Ovary (tissue), 9 donors: Measurements from ENCODE around the gene GPR107. TPM values are rescaled to one million over a fixed set of nuclear protein-coding genes. Genes with fewer than 3 reads are reported as not detected.

Source experiments
- DNase-seq, 5 donors: peaks; one replicate each; pipeline ENCODE4 v3.0.0-alpha.2; 2019 to 2020
- H3K27ac ChIP-seq, 2 donors: fragments of 200-600 bp; one replicate each; pipeline versions ENCODE4 v1.5.1 to v1.8.0; 2019 to 2022
- H3K27me3 ChIP-seq: fragments of 200-600 bp; one replicate; pipeline ENCODE4 v1.8.0; 2022
- H3K36me3 ChIP-seq: fragments of 200-600 bp; sonication (generic); one replicate; pipeline ENCODE4 v1.5.1; 2019
- H3K4me1 ChIP-seq: one replicate; pipeline ENCODE4 v1.8.1; 2013; ENCODE audit warnings: mild to moderate bottlenecking, moderate library complexity; ENCODE audit not compliant: insufficient read depth
- H3K4me3 ChIP-seq: fragments of 200-600 bp; sonication (generic); one replicate; pipeline ENCODE4 v1.5.1; 2017
- H3K9me3 ChIP-seq, 2 donors: fragments of 200-600 bp in 1 of 2; sonication (generic) in 1 of 2; one replicate each; pipeline versions ENCODE4 v1.5.1 to v1.8.1; 2013 to 2019; ENCODE audit warnings: mild to moderate bottlenecking in 1 of 2, moderate library complexity in 1 of 2
- CTCF ChIP-seq, 3 donors: fragments of 450-650 bp in 2 of 3; fragments of 200-600 bp in 1 of 3; IDR thresholded peaks; one replicate each; pipeline versions ENCODE4 v1.5.1 to v1.8.0; 2016 to 2022; ENCODE audit warnings: antibody characterized with exemption in 3 of 3, mild to moderate bottlenecking in 1 of 3
- EP300 ChIP-seq: sonication (generic); formaldehyde crosslinking; IDR thresholded peaks from one replicate; pipeline ENCODE4 v1.6.1; 2017; ENCODE audit warnings: antibody characterized with exemption
- POLR2A ChIP-seq: fragments of 450-650 bp; IDR thresholded peaks from one replicate; pipeline ENCODE4 v1.6.1; 2017; ENCODE audit warnings: antibody characterized with exemption, mild to moderate bottlenecking, moderate library complexity
- WGBS, 3 donors: extraction: QIAGEN DNeasy Blood & Tissue Kit in 1 of 3; methylation state at CpG; one replicate each; pipeline versions ENCODE4 v1.1.5 to v1.1.7; 2013 to 2017; 5-methylcytosine and 5-hydroxymethylcytosine counted together
- intact Hi-C, 4 donors: fragments of 100-400 bp; cut with DNase I; formaldehyde crosslinking; loops; one replicate each; pipeline versions ENCODE4 v1.11.0 to v1.15.1; 2022 to 2023
- polyA plus RNA-seq, 2 donors: library from polyadenylated mRNA; stranded (reverse); fragments of 200-250 nt in 1 of 2; fragments of 350-450 nt in 1 of 2; fragmentation: Illumina TruSeq in 1 of 2; extraction: RNeasy Lipid Tissue Mini Kit (QIAGEN cat#74804) in 1 of 2; gene quantifications; one replicate each; pipeline ENCODE4 v1.2.3, GENCODE V29; 2013 to 2014
- total RNA-seq, 7 donors: library from RNA; depleted of rRNA in 2 of 7; stranded (reverse); fragments of >200 nt in 2 of 7; fragmentation: NEBNext Ultra II Directional in 3 of 7; extraction: Animal tissue kit (Norgen Biotek cat#: 25700) in 3 of 7; gene quantifications; one replicate each; pipeline versions ENCODE4 v1.1.0 to v1.2.4, GENCODE V29; 2016 to 2023
- donor health status: DM: no; HTN: no; CAD: no; lungs with moderate emphysema.
- donor health status: DM: no; HTN: no; CAD: no.
- donor health status: Bipolar disorder and iron deficiency.
- donor health status: DM: yes; HTN: yes; CAD: no.
- donor health status: DM: no; HTN: no; CAD: no.
- donor health status: DM: yes; HTN: yes; CAD: no.

GPR107 gene
- total and polyA plus RNA-seq, 9 donors, result 11.6 to 44.0 (median 28.3) TPM

- Histone ChIP-seq H3K4me3 (no peak overlapping the region), H3K9me3 (no peaks in the 10 kb centered on the region), H3K4me1 (peaks cover 14% of the 10 kb centered on the region), H3K27ac (peak overlapping the region; percentile 35 to 66), H3K27me3 (no peaks in the 10 kb centered on the region), H3K36me3 (no peaks in the 10 kb centered on the region)
- DNase-seq, result no peak
- TF ChIP-seq POLR2A (no peak), EP300 (no peak), CTCF (IDR thresholded peaks at IDR 0.05) (no peak)
- 63 to 68% (median 64%) methylated on average over 10 of the region's 10 CpGs for WGBS, 3 donors
- intact Hi-C loops, result no loop called here
These were observed 85.5 kb downstream of the GPR107 start for GRCh38 chr9:130139251-130139650.

- intact Hi-C loops, result no loop called here
- H3K4me3 ChIP-seq, result no peak overlapping the region
- no peak for DNase-seq
- no peak overlapping the region for H3K27ac ChIP-seq
- peaks cover 14% of the 10 kb centered on the region for H3K4me1 ChIP-seq
- no peaks in the 10 kb centered on the region for H3K27me3 ChIP-seq
- WGBS, 3 donors, result 86 to 94% (median 88%) methylated on average over 10 of the region's 10 CpGs
- TF ChIP-seq EP300 (no peak), POLR2A (no peak), CTCF (IDR thresholded peaks at IDR 0.05) (no peak)
- H3K9me3 ChIP-seq, result no peaks in the 10 kb centered on the region
- H3K36me3 ChIP-seq, result no peaks in the 10 kb centered on the region
These were observed 87.0 kb downstream of the GPR107 start for GRCh38 chr9:130140706-130141105.

- intact Hi-C loops, result loop anchor here in 1 of 4 donors (2.0 kb wide), 1 partner anchor 21 kb away; no protein-coding TSS in a partner anchor
- Histone ChIP-seq H3K4me3 (no peak overlapping the region), H3K36me3 (no peaks in the 10 kb centered on the region), H3K4me1 (peaks cover 14% of the 10 kb centered on the region), H3K27ac (no peak overlapping the region), H3K9me3 (no peaks in the 10 kb centered on the region), H3K27me3 (no peaks in the 10 kb centered on the region)
- TF ChIP-seq POLR2A (no peak), CTCF (IDR thresholded peaks at IDR 0.05) (no peak), EP300 (no peak)
- WGBS, 3 donors, result 64 to 80% (median 67%) methylated on average over 12 of the region's 12 CpGs
- no peak for DNase-seq
These were observed 88.3 kb downstream of the GPR107 start for GRCh38 chr9:130142056-130142455.

- H3K27ac ChIP-seq, result no peak overlapping the region
- TF ChIP-seq POLR2A (no peak), EP300 (no peak), CTCF (IDR thresholded peaks at IDR 0.05) (no peak)
- H3K4me1 ChIP-seq, result peaks cover 14% of the 10 kb centered on the region
- no peak for DNase-seq
- no peaks in the 10 kb centered on the region for H3K27me3 ChIP-seq
- H3K36me3 ChIP-seq, result no peaks in the 10 kb centered on the region
- 60 to 79% (median 76%) methylated on average over 6 of the region's 6 CpGs for WGBS, 3 donors
- H3K4me3 ChIP-seq, result no peak overlapping the region
- intact Hi-C loops, result loop anchor here in 1 of 4 donors (2.0 kb wide), 1 partner anchor 22 kb away; no protein-coding TSS in a partner anchor
- no peaks in the 10 kb centered on the region for H3K9me3 ChIP-seq
These were observed 88.9 kb downstream of the GPR107 start for GRCh38 chr9:130142641-130143040.
